Tibial nerve (tissue), 4 donors: ENCODE measurements around the gene RPS5. TPM values are rescaled to one million over a fixed set of nuclear protein-coding genes. Genes with fewer than 3 reads are reported as not detected.
A peak's percentile ranks its signal among the peaks of the same experiment; 100 is the strongest.

Source experiments
- DNase-seq, 2 donors: peaks; one replicate each; pipeline ENCODE4 v3.0.0-alpha.2; 2019; ENCODE audit warnings: low spot score in 2 of 2
- H3K27ac ChIP-seq, 4 donors: fragments of 200-600 bp; sonication (generic) in 3 of 4; one replicate each; pipeline ENCODE4 v1.5.1; 2017 to 2019; ENCODE audit warnings: mild to moderate bottlenecking in 1 of 4
- H3K27me3 ChIP-seq, 2 donors: fragments of 200-600 bp; sonication (generic) in 1 of 2; one replicate each; pipeline versions ENCODE4 v1.5.1 to v1.6.0; 2017 to 2019
- H3K36me3 ChIP-seq, 3 donors: fragments of 200-600 bp; sonication (generic); one replicate each; pipeline ENCODE4 v1.5.1; 2018 to 2019
- H3K4me1 ChIP-seq, 4 donors: fragments of 200-600 bp; sonication (generic) in 3 of 4; one replicate each; pipeline ENCODE4 v1.5.1; 2017 to 2019
- H3K4me3 ChIP-seq, 4 donors: fragments of 200-600 bp; sonication (generic) in 3 of 4; one replicate each; pipeline ENCODE4 v1.5.1; 2017 to 2019; ENCODE audit warnings: mild to moderate bottlenecking in 1 of 4, moderate library complexity in 1 of 4
- H3K9me3 ChIP-seq, 4 donors: fragments of 200-600 bp; sonication (generic) in 3 of 4; one replicate each; pipeline ENCODE4 v1.5.1; 2017 to 2019
- EP300 ChIP-seq, 2 donors: sonication (generic); formaldehyde crosslinking; IDR thresholded peaks; one replicate each; pipeline ENCODE4 v1.6.1; 2017; ENCODE audit warnings: antibody characterized with exemption in 2 of 2, mild to moderate bottlenecking in 1 of 2
- POLR2A ChIP-seq, 2 donors: fragments of 450-650 bp; IDR thresholded peaks; one replicate each; pipeline ENCODE4 v1.6.1; 2017; ENCODE audit warnings: antibody characterized with exemption in 2 of 2, mild to moderate bottlenecking in 2 of 2, moderate library complexity in 2 of 2
- WGBS, 2 donors: methylation state at CpG; one replicate each; pipeline ENCODE4 v1.1.5; 2018; 5-methylcytosine and 5-hydroxymethylcytosine counted together
- total RNA-seq, 4 donors: library from RNA; depleted of rRNA; stranded (reverse); fragments of >200 nt; gene quantifications; one replicate each; pipeline ENCODE4 v1.1.0, GENCODE V29; 2016
- TF ChIP-seq, protein P1 (sequence below), 5 experiments: fragments of 200-600 bp in 3 of 5; fragments of 450-650 bp in 2 of 5; sonication (generic) in 3 of 5; IDR thresholded peaks; one replicate each; pipeline ENCODE4 v1.5.1; 2016 to 2019; ENCODE audit warnings: antibody characterized with exemption in 5 of 5, mild to moderate bottlenecking in 3 of 5, moderate library complexity in 2 of 5

RPS5 gene
- total RNA-seq, 4 donors from 2014 or later, result 1,161 to 1,574 (median 1,263) TPM

- TF ChIP-seq POLR2A (IDR thresholded peaks at IDR 0.05), result no peak
- TF ChIP-seq EP300 (IDR thresholded peaks at IDR 0.05), result no peak
- H3K9me3 ChIP-seq, result peaks cover 0 to 5% (median 0%) of the 10 kb centered on the region in 4 donors
- DNase-seq, result no peak
- H3K36me3 ChIP-seq, result peaks cover 0 to 63% (median 0%) of the 10 kb centered on the region in 3 donors
- H3K4me1 ChIP-seq, result peaks cover 0 to 34% (median 15%) of the 10 kb centered on the region in 4 donors
- H3K27ac ChIP-seq, result no peak overlapping the region
- WGBS, 2 donors, result 78 to 80% methylated on average over 6 of the region's 6 CpGs
- no peak overlapping the region for H3K4me3 ChIP-seq
- H3K27me3 ChIP-seq, result peaks cover 0 to 22% of the 10 kb centered on the region in 2 donors
Observed at GRCh38 chr19:58354478-58355030, 32.5 kb upstream of the RPS5 start.

DNA sequence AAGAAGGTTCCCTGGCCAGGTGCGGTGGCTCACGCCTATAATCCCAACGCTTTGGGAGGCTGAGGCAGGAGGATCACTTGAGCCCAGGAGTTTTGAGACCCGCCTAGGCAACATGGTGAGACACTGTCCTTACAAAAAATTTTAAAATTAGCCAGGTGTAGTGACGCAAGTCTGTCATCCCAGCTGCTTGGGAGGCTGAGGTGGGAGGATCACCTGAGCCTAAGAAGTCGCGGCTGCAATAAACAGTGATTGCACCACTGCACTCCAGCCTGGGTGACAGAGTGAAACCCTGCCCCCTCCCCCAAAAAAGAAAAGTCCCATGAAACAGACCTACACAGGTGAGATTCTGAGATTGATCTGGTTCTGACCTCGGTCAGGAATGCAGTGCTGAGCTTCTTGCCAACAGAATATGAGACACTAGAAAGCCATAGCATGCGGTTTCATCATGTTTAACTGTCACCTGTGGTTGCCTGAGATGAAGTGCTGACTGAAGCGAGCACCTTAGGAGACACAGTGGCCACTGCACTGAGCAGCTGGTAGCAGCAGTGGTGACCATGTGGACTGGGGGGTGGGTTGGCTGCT is 31.8 kb upstream of the RPS5 start:
- Histone ChIP-seq H3K4me1 (peaks cover 0 to 27% (median 11%) of the 10 kb centered on the region in 4 donors), H3K36me3 (peaks cover 0 to 60% (median 0%) of the 10 kb centered on the region in 3 donors), H3K27me3 (peaks cover 0 to 18% of the 10 kb centered on the region in 2 donors), H3K27ac (no peak overlapping the region), H3K9me3 (peaks cover 0 to 5% (median 0%) of the 10 kb centered on the region in 4 donors), H3K4me3 (no peak overlapping the region)
- no peak for DNase-seq
- 93 to 94% methylated on average over 10 of the region's 10 CpGs for WGBS, 2 donors
- TF ChIP-seq, protein P1, sequence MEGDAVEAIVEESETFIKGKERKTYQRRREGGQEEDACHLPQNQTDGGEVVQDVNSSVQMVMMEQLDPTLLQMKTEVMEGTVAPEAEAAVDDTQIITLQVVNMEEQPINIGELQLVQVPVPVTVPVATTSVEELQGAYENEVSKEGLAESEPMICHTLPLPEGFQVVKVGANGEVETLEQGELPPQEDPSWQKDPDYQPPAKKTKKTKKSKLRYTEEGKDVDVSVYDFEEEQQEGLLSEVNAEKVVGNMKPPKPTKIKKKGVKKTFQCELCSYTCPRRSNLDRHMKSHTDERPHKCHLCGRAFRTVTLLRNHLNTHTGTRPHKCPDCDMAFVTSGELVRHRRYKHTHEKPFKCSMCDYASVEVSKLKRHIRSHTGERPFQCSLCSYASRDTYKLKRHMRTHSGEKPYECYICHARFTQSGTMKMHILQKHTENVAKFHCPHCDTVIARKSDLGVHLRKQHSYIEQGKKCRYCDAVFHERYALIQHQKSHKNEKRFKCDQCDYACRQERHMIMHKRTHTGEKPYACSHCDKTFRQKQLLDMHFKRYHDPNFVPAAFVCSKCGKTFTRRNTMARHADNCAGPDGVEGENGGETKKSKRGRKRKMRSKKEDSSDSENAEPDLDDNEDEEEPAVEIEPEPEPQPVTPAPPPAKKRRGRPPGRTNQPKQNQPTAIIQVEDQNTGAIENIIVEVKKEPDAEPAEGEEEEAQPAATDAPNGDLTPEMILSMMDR (IDR thresholded peaks at IDR 0.05), result no peak
- TF ChIP-seq EP300 (IDR thresholded peaks at IDR 0.05) (no peak), POLR2A (IDR thresholded peaks at IDR 0.05) (no peak)

DNA sequence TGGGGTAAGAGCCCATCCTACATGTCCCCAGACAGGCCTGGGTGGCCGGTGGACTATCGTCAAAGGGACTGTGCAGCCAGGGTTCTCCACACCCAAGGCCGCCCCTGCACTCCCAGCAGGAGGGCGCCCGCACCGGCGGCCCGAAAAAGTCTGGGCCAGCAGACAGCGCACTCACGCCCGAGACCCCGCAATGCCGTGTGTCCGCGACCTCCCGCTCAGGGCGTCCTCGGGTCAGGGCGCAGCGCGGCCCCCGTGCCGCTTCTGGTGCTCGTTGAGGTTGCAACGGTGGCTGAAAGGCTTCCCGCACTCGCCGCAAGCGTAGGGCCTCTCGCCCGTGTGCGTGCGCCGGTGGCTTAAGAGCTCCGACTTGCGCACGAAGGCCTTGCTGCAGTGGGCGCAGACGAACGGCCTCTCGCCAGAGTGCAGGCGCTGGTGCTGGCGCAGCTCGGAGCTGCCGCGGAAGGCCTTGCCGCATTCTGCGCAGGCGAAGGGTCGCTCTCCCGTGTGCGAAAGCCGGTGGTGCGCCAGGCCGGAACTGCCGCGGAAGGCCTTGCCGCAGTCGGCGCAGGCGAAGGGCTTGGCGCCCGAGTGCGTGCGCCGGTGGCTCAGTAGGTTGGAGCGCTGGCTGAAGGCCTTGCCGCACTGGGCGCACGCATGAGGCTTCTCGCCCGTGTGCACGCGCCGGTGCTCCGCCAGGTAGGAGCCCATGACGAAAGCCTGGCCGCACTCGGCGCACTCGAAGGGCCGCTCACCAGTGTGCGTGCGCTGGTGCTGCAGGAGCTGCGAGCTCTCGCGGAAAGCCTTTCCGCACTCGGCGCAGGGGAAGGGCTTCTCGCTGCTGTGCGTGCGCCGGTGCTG is 30.9 kb upstream of the RPS5 start:
- Histone ChIP-seq H3K4me1 (peaks cover 0 to 19% (median 9%) of the 10 kb centered on the region in 4 donors), H3K27me3 (peaks cover 0 to 18% of the 10 kb centered on the region in 2 donors), H3K27ac (no peak overlapping the region), H3K9me3 (peaks cover 0 to 5% (median 0%) of the 10 kb centered on the region in 4 donors), H3K36me3 (peaks cover 0 to 52% (median 0%) of the 10 kb centered on the region in 3 donors), H3K4me3 (peak overlapping the region in 3 of 4 donors; percentile 16 to 41 (median 28))
- TF ChIP-seq, protein P1 (IDR thresholded peaks at IDR 0.05), result no peak
- TF ChIP-seq EP300 (IDR thresholded peaks at IDR 0.05), result no peak
- TF ChIP-seq POLR2A (IDR thresholded peaks at IDR 0.05), result no peak
- WGBS, 2 donors, result 22 to 30% methylated on average over 34 to 75 of the region's 94 CpGs
- no peak for DNase-seq

DNA sequence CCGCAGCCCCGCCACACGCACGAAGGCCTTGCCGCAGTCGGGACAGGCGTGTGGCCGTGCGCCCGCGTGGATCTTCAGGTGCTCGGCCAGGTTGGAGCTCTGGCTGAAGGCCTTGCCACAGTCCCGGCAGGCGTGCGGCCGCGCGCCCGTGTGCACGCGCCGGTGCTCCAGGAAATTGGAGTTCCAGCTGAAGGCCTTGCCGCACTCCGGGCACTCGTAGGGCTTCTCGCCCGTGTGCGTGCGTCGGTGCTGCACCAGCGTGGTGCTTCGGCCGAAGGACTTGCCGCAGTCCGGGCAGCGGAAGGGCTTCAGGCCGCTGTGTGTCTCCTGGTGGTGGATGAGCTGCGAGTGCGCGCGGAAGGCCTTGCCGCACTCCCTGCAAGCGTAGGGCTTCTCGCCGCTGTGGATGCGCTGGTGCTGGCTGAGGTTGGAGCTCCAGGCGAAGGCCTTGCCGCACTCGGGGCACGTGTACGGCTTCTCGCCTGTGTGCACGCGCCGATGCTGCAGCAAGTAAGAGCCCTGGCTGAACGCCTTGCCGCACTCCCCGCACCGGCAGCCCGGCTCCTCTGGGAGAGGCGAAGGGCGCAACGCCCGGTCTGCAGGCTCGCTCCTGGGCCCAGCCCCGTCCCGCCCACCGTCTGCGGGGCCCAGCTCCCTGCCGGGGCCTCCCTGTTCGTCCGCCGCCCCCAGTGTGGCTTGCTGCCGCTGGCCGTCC is 30.1 kb upstream of the RPS5 start:
- peaks cover 0 to 27% (median 14%) of the 10 kb centered on the region in 4 donors for H3K4me1 ChIP-seq
- H3K36me3 ChIP-seq, result peaks cover 0 to 47% (median 0%) of the 10 kb centered on the region in 3 donors
- TF ChIP-seq POLR2A (IDR thresholded peaks at IDR 0.05) (no peak), EP300 (IDR thresholded peaks at IDR 0.05) (no peak)
- TF ChIP-seq, protein P1 (IDR thresholded peaks at IDR 0.05), result no peak
- no peak for DNase-seq
- H3K27me3 ChIP-seq, result peaks cover 0 to 18% of the 10 kb centered on the region in 2 donors
- WGBS, 2 donors, result 28 to 47% methylated on average over 41 to 54 of the region's 75 CpGs
- H3K9me3 ChIP-seq, result peaks cover 0 to 5% (median 0%) of the 10 kb centered on the region in 4 donors
- peak overlapping the region in 3 of 4 donors; percentile 16 to 41 (median 28) for H3K4me3 ChIP-seq
- no peak overlapping the region for H3K27ac ChIP-seq
